NCI-H82 (cell line): ENCODE data around the gene CA10.

Source experiments
- DNase-seq: peaks from one replicate; lab custom pipeline; 2025; lab: John Stamatoyannopoulos, UW

Gene CA10

GRCh38 chr17:51951741-51952140, 206.8 kb downstream of the CA10 start:
- DNase-seq = no peak

- DNase-seq = no peak
These were observed 210.4 kb downstream of the CA10 start for GRCh38 chr17:51948128-51948527.

GRCh38 chr17:51947160-51947735, 211.3 kb downstream of the CA10 start:
- no peak for DNase-seq

- DNase-seq = no peak
These were observed 212.2 kb downstream of the CA10 start for GRCh38 chr17:51946311-51946710.

GRCh38 chr17:51941272-51941671, 217.2 kb downstream of the CA10 start:
- no peak for DNase-seq

GRCh38 chr17:51937264-51937663, 221.2 kb downstream of the CA10 start:
- DNase-seq = no peak

GRCh38 chr17:51935477-51935876, 223.0 kb downstream of the CA10 start:
- no peak for DNase-seq

- DNase-seq = peak; percentile 47
These were observed 224.9 kb downstream of the CA10 start for GRCh38 chr17:51933647-51934046.

GRCh38 chr17:51926448-51926847, 232.1 kb downstream of the CA10 start:
- no peak for DNase-seq

GRCh38 chr17:51921500-51921899, 237.0 kb downstream of the CA10 start:
- no peak for DNase-seq

GRCh38 chr17:51914577-51914976, 243.9 kb downstream of the CA10 start:
- DNase-seq = no peak

GRCh38 chr17:51913491-51914205, 244.9 kb downstream of the CA10 start:
- DNase-seq = no peak

- no peak for DNase-seq
These were observed 245.6 kb downstream of the CA10 start for GRCh38 chr17:51912939-51913338.

GRCh38 chr17:51911237-51911636, 247.3 kb downstream of the CA10 start:
- DNase-seq = no peak

GRCh38 chr17:51909971-51910370, 248.5 kb downstream of the CA10 start:
- DNase-seq = peak; percentile 73

GRCh38 chr17:51908841-51909537, 249.5 kb downstream of the CA10 start:
- no peak for DNase-seq

GRCh38 chr17:51907041-51907440, 251.5 kb downstream of the CA10 start:
- DNase-seq = no peak

GRCh38 chr17:51904379-51904778, 254.1 kb downstream of the CA10 start:
- DNase-seq = no peak

- no peak for DNase-seq
These were observed 257.3 kb downstream of the CA10 start for GRCh38 chr17:51901242-51901641.

GRCh38 chr17:51891936-51892335, 266.6 kb downstream of the CA10 start:
- DNase-seq = no peak

- no peak for DNase-seq
These were observed 267.8 kb downstream of the CA10 start for GRCh38 chr17:51890710-51891109.

- no peak for DNase-seq
These were observed 269.7 kb downstream of the CA10 start for GRCh38 chr17:51888816-51889215.

- DNase-seq = no peak
These were observed 281.5 kb downstream of the CA10 start for GRCh38 chr17:51876986-51877385.
